Loucy (cell line): ENCODE data around the gene GSG1L.

ENCODE experiments used
- H2AFZ ChIP-seq: fragments of 200-600 bp; sonication (generic); 2 replicates; pipeline ENCODE4 v1.6.0; 2016; ENCODE audit warnings: antibody characterized with exemption, mild to moderate bottlenecking, low read length, moderate library complexity
- H3F3A ChIP-seq: fragments of 200-600 bp; 2 replicates; pipeline ENCODE4 v1.6.0; 2016; ENCODE audit warnings: antibody characterized with exemption, low read depth, mild to moderate bottlenecking
- H3K27me3 ChIP-seq: fragments of 200-600 bp; sonication (generic); 2 replicates; pipeline ENCODE4 v1.6.1; 2014; ENCODE audit warnings: low read length, mild to moderate bottlenecking; ENCODE audit not compliant: insufficient read depth, poor library complexity, severe bottlenecking
- H3K36me3 ChIP-seq: fragments of 200-600 bp; sonication (generic); 2 replicates; pipeline ENCODE4 v1.6.1; 2016; ENCODE audit warnings: low read length; ENCODE audit not compliant: insufficient read depth
- H3K4me1 ChIP-seq: fragments of 200-600 bp; sonication (generic); 2 replicates; pipeline ENCODE4 v1.5.1; 2014; ENCODE audit warnings: low read length, mild to moderate bottlenecking; ENCODE audit not compliant: insufficient read depth, poor library complexity, severe bottlenecking
- H3K4me2 ChIP-seq: fragments of 200-600 bp; sonication (generic); 2 replicates; pipeline ENCODE4 v1.6.0; 2014; ENCODE audit warnings: antibody characterized with exemption, low read length, low read depth, mild to moderate bottlenecking; ENCODE audit not compliant: poor library complexity, severe bottlenecking
- H3K4me3 ChIP-seq: fragments of 200-600 bp; sonication (generic); 2 replicates; pipeline ENCODE4 v1.5.1; 2014; ENCODE audit warnings: low read length, mild to moderate bottlenecking, mixed read lengths; ENCODE audit not compliant: poor library complexity, severe bottlenecking
- H3K79me2 ChIP-seq: fragments of 200-600 bp; sonication (generic); 2 replicates; pipeline ENCODE4 v1.6.1; 2014; ENCODE audit warnings: low read length; ENCODE audit not compliant: insufficient read depth
- H3K9ac ChIP-seq: fragments of 200-600 bp; sonication (generic); 2 replicates; pipeline ENCODE4 v1.6.0; 2014; ENCODE audit warnings: mild to moderate bottlenecking, low read depth, low read length, moderate library complexity; ENCODE audit not compliant: poor library complexity, severe bottlenecking
- H3K9me2 ChIP-seq: fragments of 200-600 bp; sonication (generic); replicated peaks from 2 replicates; pipeline ENCODE4 v1.6.1; 2016; ENCODE audit warnings: low read depth, low read length, mixed read lengths
- H3K9me3 ChIP-seq: fragments of 200-600 bp; sonication (generic); 2 replicates; pipeline ENCODE4 v1.6.1; 2014; ENCODE audit warnings: mild to moderate bottlenecking, antibody characterized with exemption, low read length, low read depth; ENCODE audit not compliant: insufficient read depth
- H4K20me1 ChIP-seq: fragments of 200-600 bp; sonication (generic); 2 replicates; pipeline ENCODE4 v1.6.0; 2014; ENCODE audit warnings: antibody characterized with exemption, low read length, mild to moderate bottlenecking; ENCODE audit not compliant: insufficient read depth, poor library complexity, severe bottlenecking
- CTCF ChIP-seq: fragments of 200-600 bp; sonication (generic); conservative IDR thresholded peaks from 2 replicates; pipeline ENCODE4 v1.5.1; 2014; ENCODE audit warnings: mild to moderate bottlenecking, antibody characterized with exemption, low read length
- EZH2phosphoT487 ChIP-seq: fragments of 200-600 bp; IDR thresholded peaks from 2 replicates; pipeline ENCODE4 v1.6.1; 2018; ENCODE audit warnings: antibody characterized with exemption, mild to moderate bottlenecking, moderate library complexity, borderline replicate concordance

GSG1L gene

DNA sequence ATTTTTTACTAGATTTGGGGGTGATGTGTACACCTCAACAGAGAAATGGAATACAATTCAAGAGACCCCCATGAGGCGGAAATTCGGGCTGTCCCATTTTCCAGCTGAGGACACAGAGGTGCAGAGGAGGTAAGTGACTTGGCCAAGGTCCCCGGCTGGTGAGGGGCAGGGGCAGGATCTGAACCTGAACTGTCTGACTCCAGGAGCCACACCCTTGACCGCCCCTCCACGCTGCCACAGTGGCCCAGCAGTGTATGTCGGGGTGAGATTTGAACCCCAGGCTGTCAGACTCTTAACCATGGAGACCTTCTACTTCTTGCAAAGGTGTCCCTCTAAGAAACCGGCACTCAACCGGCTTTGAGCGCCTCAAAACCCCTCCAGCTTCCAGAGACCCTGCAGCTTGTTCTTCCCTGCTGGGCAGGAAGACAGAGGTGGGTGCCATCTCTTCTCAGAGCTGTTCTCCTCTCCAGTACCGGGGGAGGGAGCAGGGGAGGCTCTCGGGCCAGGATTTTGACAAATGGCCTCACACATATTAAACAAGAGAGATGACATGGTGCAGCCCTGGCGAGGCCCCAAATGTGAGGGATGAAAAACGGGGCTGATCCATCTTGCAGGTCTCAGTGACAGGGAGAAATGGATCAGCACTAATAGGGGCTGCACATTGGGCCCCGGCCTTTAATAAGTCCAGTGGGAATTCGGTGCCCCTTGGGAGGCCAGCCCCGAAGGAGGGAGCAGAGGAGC, 222.3 kb downstream of the GSG1L start:
- TF ChIP-seq EZH2phosphoT487 (no peak), CTCF (no peak)
- Histone ChIP-seq H3K27me3 (no peaks in the 10 kb centered on the region), H3K4me3 (no peak overlapping the region), H3K79me2 (no peaks in the 10 kb centered on the region), H3K9ac (no peak overlapping the region), H3K9me2 (no peaks in the 10 kb centered on the region), H3K4me1 (no peaks in the 10 kb centered on the region), H3F3A (no peaks in the 10 kb centered on the region), H2AFZ (no peak overlapping the region), H4K20me1 (no peaks in the 10 kb centered on the region), H3K36me3 (no peaks in the 10 kb centered on the region), H3K9me3 (no peaks in the 10 kb centered on the region), H3K4me2 (no peak overlapping the region)

DNA sequence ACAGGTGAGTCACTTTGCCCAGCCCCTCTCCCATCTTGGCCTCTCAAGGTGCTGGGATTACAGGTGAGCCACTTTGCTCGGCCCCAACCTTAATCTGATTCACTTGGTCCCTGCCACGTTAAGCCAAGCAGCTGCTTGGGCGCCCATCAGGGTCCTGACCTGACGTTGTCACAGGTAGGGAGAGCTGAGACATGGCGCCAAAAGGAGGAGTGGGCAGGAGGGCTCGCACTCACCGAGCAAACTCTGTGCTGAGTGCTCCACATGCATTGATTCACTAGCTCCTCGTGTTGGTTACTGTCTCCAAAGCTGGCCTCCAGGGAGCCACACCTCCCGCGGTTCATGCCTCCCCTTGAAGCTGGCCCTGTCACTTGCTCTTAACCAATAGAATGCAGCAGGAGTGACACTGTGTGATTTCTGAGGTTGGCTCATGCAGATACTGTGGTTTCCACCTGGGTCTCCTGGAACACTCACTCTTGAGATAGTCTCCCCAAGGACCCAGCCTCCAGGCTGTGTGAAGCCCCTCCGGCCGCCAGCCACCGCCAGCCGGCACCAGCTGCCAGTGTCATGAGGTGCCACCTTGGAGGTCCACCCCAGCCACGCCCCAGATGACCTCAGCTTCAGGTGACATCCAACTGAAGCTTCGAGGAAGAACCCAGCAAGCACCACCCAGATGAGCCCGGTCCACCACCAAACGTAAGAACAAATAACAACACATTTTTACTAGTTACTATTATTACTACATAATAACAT, 223.0 kb downstream of the GSG1L start:
- no peaks in the 10 kb centered on the region for H3K36me3 ChIP-seq
- H3K9me3 ChIP-seq, result no peaks in the 10 kb centered on the region
- no peak overlapping the region for H3K4me2 ChIP-seq

DNA sequence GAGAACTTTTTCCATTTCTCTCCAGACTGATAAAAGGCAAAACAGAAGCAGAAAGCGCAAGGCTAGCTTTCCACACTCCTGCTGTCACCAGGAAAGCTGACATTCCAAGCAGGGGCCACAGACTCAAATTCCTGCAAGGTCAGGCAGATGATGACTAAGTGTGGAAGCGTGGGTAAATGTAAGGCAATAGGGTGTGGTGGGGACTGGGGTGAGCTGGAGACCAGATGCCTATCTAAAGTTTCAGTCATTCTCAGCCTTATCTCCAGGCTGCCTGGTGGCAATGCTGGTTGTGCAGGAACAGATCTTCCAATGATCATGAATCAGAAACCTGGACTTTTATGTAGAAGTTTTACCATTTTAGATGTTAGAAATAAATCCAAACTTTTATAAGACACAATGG, 224.1 kb downstream of the GSG1L start:
- Histone ChIP-seq H3K9me2 (no peaks in the 10 kb centered on the region), H3K27me3 (no peaks in the 10 kb centered on the region), H3K79me2 (no peaks in the 10 kb centered on the region), H3K9me3 (no peaks in the 10 kb centered on the region), H3K9ac (no peak overlapping the region), H2AFZ (no peak overlapping the region), H3K4me1 (no peaks in the 10 kb centered on the region), H3K4me3 (no peak overlapping the region), H3K4me2 (no peak overlapping the region), H3F3A (no peaks in the 10 kb centered on the region), H4K20me1 (no peaks in the 10 kb centered on the region), H3K36me3 (no peaks in the 10 kb centered on the region)
- TF ChIP-seq CTCF (no peak), EZH2phosphoT487 (no peak)

More for the DNA sequence above, 223.0 kb downstream of the GSG1L start:
- H3K9me2 ChIP-seq, result no peaks in the 10 kb centered on the region
- H3F3A ChIP-seq, result no peaks in the 10 kb centered on the region
- H3K27me3 ChIP-seq, result no peaks in the 10 kb centered on the region
- no peaks in the 10 kb centered on the region for H4K20me1 ChIP-seq
- H3K4me1 ChIP-seq, result no peaks in the 10 kb centered on the region
- no peak overlapping the region for H2AFZ ChIP-seq
- no peak for TF ChIP-seq EZH2phosphoT487
- no peak for TF ChIP-seq CTCF
- H3K79me2 ChIP-seq, result no peaks in the 10 kb centered on the region
- no peak overlapping the region for H3K9ac ChIP-seq
- H3K4me3 ChIP-seq, result no peak overlapping the region
